GM19324 (cell line): ENCODE results near the gene CSNK2A2.

Experiments
- ATAC-seq: cut with Tn5 transposase; IDR thresholded peaks from one replicate; pipeline ENCODE4 v1.9.1; 2021; ENCODE audit warnings: mild to moderate bottlenecking, moderate library complexity; ENCODE audit not compliant: unreplicated experiment, low FRiP score

CSNK2A2 gene

DNA sequence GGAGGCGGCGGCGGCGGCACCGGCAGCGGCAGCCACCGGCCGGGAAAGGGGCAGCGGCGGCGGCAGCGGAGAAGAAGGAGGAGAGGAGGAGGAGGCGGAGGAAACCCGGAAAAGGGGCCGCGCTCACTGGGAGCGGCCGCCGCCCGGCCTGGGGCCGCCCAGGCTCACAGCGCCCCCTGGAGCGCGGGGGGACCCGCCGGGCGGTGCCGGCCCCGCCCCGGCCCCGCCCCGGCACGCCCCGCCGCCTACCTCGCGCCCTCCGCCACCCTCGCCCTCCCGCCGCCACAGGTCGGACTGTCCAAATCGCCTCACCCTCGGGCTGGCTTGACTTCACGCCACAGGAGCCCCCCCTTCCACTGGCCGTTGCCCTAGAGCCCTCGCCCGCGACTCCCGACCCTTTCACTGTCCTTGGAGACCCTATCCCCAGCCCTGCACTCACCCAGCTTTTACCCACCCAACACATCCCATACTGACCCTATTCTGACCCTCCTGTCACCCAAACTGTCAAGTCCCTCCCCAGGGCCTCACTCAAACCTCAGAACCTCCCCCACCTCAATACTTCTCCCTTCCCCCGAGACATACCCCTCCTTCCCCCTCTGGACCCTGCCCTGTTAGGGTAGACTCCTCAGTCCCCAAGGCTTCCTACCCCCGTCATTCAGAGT, at the start of gene CSNK2A2:
CSNK2A2 (minus strand) TSS at position 85 of the 662 bp plus-strand sequence. CDS start 370 bp downstream, outside the sequence.
- ATAC-seq = peak; percentile 92

DNA sequence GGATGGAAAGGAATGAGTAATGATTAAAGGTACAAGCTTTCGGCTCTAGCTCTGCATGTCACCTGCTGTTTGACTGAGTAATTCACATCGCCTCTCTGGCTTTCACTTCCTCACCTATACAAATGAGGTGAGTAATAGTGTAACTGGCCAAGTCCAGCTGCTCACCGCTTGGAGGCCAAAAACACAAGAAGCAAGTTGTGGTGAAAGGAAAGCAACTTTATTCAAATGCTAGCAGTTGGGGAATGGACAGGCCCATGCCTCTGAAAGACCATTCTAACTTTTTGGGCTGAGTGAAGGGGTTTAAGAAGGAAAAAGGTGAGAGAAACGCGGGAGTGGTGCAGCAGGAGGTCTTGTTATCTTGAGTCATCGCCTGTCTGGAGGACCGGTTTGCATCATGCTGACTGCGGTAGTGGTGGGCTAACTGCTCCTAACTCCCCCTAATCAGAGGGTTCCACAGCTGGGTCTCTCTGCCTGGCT, 45.7 kb upstream of the CSNK2A2 start:
- ATAC-seq = peak; percentile 91

DNA sequence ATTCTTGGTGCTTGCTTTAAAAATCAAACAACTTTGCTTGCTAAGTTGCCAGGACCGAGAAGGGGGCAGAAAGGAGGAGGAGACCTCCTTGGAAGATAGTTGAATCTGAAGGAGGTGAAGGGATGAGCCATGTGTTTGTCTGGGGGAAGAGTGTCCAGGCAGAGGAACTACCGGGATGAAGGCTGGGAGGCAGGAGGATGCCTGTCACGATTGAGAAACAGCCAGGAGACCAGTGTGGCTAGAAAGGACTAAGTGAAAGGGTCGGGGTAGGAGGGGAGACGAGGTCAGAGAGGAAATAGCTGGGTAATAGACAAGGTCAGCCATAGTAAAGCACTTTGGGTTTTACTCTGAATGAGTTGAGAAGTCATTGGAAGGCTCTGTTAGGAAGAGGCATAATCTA, 38.9 kb upstream of the CSNK2A2 start:
- ATAC-seq = no peak

DNA sequence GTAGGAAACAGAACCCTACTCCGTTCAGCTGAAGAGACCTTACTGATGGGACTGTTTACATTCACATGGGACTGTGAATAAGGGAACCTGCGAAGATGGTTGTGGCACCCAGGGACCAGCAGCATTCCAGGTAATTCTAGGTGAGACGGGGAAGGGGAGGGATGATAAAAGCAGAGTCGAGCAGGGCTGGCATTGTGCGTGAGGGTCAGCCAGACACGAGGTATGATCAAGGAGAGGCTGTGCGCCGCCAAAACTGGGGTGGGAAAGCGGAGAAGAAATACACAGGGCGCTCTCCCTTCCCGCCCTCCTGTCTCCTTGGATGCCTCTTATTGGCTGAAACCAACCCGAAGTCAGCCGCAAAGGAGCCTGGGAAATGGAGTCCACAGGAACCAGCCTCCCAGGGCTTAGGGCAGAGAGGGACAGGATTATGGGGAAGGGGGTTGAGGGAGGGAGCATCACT, 38.4 kb upstream of the CSNK2A2 start:
- ATAC-seq = peak; percentile 86

DNA sequence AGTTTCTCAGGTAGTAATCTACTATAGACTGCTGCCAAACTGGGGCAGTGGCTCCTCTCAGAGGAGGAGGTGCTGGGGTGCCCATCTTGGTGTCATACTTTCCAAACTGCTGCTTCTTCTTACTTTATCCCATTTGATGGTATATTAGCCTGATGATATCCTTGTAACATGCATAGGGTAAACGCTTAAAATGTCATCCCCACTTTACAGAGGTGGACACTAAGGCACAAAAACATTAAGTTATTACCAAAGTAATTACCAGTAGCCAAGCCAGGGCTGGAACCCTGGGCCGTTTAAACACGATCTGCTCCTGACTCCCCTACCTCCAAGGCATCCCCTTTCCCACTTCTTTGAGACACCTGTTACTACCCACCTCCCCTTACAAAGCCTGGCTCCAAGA, 37.8 kb upstream of the CSNK2A2 start:
- no peak for ATAC-seq

DNA sequence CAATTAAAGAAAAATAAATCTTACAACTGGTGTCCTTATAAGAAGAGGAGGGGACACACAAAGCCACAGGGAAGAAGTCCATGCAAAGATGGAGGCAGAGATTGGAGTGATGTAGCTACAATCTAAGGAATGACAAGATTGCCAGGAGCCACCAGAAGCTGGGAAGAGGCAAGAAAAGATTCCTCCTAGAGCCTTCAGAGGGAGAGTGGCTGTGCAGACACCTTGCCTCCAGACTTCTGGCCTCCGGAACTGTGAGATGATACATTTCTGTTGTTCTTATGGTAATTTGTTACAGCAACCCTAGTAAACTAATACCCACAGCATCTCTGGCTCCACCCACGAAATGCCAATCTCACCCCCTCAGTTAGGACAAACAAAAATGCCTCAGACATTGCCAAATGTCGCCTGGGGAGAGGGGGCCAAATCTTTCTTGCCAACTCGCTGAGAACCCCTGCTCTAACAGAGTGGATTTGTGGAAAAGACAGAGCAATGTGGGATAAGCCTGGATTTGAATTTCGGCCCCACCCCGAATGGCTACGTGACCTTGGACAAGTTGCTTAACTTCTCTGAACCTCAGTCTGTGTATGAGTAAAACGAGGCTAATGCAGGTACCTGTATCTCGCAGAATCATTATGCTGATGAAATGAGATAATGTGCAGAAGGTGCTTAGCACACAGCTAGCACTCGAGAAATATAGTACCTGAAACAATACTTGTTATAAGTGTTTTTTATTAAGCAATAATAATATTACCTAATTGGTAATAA, 37.1 kb upstream of the CSNK2A2 start:
- ATAC-seq = no peak

DNA sequence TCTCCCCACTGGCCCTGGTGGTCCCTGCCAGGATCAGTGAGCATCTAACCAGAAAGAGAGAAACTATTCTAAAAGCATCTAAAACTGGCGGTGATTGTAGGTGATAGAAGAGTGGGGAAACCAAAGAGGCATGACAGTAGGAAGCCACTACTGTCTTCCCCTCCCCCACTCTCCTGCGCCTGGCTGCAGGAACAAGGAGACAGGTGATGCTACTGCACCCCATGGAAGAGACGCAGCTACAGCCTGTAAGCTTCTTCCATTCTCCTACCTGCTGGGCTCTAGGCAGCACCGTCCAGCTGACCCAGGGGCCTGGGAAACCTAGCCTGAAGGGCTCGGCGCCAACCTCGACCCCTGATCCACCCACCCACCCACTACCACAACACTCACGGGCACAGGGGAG, 32.4 kb upstream of the CSNK2A2 start:
- no peak for ATAC-seq

DNA sequence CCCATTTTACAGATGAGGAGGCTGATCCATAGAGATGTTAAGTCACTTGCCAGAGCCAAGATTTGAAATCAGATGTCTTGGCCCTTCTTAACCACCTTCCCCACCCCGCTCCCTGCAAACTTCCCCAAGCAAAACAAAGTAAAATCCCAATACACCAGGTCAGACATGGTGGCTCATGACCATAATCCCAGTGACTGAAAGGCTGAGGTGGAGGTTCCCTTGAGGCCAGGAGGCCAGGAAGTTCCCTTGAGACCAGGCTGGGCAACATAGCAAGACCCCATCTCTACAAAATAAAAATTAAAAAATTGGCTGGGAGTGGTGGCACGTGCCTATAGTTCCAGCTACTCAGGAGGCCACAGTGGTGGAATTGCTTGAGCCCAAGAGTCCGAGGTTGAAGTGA, 28.9 kb upstream of the CSNK2A2 start:
- ATAC-seq = no peak

DNA sequence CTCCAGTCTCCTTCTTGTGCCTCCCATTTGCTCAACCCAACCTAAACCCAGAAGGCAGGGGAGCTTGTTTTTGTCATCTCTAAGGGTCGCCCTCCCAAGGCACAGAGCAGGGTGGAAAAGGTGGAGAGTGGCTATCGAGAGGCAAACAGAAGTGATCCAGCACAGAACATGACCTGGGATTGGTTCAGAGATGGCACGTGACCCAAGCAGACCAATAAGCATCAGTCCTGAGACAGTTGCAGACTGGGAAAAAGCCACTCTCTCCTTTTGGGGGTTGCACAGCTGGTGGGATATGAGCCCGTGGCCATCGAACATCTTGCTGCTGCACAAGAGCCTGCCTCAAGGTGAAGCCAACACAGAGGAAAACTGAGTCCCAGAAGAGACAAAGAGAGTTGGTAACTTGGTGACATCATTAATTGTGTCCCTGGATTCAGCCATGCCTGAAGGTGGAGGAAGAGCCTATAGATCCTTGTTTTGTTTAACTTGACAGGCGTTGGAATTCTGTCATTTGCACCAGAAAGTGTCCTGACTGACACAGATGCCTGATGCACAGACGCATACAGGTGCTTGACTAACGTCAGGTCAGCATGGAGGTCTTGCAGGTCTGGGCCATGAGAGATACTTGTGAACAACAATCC, 28.2 kb upstream of the CSNK2A2 start:
- no peak for ATAC-seq

DNA sequence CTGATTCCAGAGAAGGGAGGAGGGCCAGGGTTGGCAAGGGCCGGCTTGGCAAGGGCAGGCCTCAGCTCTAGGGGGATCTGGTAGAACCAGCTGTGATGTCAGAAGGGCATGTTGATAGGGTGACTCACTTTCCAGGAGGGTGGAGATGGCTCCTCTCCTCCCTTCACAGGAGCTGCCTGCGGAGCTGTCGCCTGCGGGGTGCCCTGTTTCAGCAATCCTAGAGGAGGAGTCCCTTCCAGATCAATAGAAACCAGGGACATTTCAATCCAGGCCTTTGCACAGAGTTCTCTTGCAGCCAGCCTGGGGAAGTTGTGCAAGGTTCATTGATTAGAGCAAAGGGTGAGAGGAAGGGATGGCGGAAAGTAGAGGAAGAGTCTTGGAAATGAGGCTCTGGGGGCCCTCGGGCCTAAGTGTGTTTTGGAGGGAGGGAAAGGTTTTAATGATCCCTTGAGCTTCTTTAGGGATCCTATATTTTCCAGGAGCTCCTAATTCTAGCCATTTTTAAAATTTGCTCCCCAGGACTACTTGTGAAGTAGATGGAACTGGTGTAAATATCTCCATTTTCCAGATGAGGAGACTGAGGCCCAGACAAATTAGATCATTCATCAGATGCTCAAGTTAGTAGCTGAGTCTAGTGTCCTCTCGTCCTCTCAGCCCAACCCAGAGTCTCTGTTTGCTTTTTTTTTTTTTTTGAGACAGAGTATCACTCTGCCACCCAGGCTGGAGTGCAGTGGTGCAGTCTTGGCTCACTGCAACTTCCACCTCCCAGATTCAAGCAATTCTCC, 24.8 kb upstream of the CSNK2A2 start:
- no peak for ATAC-seq

DNA sequence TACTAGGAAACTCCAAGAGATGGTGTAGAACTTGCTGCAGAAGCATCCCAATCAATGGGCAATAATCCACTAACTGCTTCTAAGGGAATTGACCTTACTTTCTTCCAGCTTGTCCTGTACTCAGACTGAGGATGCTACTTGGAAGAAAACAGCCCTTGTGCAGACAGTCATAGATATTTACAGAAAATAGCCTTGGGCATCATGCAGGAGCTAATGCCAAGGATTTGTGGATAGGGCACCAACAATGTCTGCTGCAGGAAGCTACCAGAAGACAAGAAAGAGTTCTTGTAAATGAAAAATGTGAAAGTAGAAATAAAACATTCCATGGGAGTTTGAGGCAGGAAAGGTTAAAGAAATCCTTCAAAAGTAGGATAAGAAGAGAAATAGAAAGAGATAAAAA, 21.5 kb upstream of the CSNK2A2 start:
- ATAC-seq = no peak

DNA sequence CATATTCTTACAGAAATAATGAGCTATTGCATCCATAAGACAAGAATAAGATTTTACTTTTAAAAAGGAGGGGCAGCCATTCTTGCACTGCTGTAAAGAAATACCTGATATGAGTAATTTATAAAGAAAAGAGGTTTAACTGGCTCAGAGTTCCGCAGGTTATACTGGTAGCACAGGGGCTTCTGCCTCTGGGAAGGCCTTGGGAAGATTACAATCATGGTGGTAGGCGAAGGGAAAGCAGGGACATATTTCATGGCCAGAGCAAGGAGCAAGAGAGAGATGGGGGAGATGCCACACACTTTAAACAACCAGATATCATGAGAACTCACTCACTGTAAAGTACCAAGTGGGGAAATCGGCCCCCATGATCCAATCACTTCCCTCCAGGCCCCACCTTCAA, 20.9 kb upstream of the CSNK2A2 start:
- no peak for ATAC-seq

DNA sequence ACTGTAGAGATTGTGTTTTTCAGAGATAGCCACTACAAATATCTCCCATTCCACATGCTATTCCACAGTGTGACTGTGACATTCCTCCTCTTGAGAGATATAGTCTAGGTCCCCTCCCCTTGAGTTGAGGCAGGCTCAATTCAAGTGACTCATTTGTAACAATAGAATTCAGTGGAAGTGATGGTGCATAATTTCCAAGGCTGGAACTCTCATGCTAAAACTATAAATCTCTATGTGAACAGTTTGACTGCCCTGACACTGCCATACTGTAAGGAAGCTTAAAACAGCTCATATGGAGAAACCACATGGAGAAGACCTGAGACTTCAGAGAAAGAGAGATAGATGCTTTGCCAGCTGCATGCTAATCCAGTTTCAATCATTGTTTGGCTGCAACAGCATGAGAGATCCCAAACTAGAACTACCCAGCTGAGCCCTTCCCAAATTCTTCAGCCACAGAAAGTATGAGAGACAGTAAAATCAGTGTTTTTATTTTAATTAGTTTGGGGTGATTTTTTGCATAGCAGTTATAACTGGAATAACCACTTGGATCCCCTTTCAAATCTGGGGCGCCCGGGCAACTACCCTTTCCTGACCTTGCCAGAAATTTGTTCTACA, 19.5 kb upstream of the CSNK2A2 start:
- no peak for ATAC-seq

DNA sequence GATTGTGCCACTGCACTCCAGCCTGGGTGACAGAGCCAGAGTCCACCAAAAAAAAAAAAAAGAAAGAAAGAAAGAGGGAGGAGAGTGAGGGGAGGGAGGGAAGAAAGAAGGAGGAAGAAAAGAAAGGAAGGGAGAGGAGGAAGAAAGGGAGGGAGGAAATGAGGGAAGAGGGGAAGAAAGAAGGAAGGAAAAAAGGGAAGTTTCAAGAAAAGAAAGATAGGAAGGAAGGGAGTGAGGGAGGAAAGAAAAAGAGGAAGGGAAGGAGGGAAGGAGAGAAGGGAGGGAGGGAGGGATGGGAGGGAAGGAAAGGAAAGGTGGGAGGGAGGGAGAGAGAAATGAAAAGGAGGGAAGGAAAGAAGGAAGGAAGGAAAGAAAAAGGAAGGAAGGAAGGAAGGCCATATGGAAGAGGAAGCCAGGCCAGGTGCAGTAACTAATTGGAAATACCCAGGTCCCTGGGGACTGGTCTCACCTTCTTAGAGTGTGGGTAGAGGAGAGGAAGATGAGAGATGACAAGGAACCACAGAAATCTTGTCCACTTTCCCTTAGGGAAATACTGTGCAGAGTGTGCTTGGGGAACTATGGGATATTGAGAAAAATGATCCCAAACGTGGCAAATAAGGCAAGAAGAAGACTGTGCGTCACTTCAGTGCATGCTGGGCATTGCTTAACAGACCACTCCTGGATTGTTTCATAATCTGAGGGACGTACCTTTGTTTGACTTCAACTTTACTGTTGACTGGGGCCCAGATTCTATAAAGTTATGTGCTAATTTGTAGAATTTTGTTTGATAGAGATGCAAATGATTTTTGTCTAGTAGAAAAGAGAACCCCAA, 15.1 kb upstream of the CSNK2A2 start:
- no peak for ATAC-seq

DNA sequence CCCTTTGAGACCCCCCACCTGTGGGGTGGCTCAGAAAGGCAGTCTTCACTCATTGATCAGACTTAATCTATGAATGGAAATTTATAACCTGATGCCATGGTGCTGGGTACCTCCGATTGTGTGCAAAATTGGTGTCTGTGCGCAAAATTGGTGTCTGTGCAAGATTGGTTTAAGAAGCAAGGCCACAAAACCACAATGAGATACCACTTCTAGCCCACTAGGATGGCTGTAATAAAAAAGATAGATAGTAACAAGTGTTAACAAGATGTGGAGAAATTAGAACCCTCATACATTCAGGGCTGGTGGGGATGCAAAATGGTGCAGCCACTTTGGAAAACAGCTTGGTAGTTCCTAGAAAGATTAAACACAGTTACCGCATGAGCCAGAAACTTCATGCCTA, 13.9 kb upstream of the CSNK2A2 start:
- ATAC-seq = no peak

DNA sequence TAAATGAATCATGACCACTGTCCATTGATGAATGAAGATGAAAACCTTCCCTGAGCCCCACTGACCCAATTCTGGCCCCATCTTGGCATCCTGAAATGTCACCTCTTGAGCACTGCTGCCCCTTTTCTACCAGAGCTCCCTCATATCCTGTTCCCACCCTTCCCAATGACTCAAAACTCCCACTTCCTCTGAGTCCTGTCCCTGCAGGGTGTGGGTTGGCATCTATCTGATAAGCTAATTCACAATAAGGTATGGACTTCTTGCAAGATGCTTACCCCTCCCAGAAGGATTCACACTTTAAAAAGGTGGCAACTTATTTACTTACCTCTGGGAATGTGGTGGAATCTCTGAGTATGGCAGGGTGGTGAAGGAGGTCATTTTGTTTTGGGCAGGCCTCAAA, 13.3 kb upstream of the CSNK2A2 start:
- no peak for ATAC-seq

DNA sequence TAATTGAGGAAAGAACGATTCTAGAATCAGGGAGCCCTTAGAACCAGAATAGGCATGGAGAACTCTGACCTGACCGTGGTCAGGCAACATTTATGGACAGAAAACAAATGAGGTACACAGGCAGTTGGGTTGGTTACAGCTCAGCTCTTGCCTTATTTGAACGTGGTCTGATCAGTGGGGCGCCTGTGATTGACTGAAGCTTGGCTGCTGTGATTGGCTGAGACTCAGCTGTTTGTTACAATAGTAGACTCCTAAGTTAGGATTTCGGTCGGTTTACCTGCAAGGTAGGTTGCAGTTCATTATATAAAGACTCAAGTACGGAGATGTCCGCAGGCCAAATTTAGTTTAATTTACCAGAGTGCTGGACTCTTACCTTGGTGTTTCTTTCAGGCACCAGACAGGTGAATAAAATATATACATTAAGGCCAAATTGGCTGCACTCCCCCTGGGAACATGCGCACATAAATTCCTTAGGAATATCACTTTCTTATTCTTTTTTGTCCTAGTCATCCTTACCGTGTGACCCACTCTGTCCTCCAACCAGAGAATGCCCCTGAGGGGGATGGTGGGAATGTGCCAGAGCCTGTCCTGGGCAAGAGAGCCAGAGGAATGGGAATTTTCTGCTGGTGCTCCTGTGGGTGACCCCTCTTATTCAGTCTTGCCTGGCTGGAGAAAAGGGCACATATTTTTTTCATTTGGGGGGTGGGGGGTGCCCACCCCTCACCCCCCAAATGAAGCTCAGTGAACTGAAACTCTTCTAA, 7.5 kb upstream of the CSNK2A2 start:
- ATAC-seq = no peak

DNA sequence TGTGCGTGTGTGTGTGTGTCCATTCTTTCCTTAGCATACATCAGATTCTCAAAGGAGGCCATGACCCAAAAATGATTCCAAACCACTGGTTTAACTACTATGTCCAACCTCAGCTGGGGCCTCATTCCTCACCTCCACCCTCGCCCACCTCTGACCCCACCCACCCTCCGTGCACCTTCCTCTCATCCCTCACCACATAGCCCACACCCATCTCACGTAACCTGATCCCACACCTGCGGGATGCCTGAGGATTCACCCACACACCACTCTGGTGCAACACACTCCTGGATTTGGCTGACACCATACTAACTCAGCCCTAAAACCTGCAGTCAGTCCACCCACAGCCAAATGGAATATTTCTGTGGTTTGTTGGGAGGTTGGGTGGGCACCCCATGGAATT, 3.3 kb upstream of the CSNK2A2 start:
- ATAC-seq = no peak
